M059J (cell line): ENCODE data around the gene HK1. TPM values are rescaled to one million over a fixed set of nuclear protein-coding genes. Genes with fewer than 3 reads are reported as not detected.
"Not testable (repeated sequence)": the region's sequence is repeated elsewhere in the genome, so short reads cannot be mapped to it uniquely, and the experiment has no call there.

ENCODE experiments used
- DNase-seq: peaks from one replicate; pipeline ENCODE4 v3.0.0-alpha.2; 2012; ENCODE audit warnings: low read depth
- total RNA-seq: library from RNA; depleted of rRNA; stranded (reverse); fragments of >200 nt; shearing (Covaris generic); gene quantifications from 2 replicates; pipeline ENCODE4 v1.2.3, GENCODE V29; 2014

HK1 gene
- total RNA-seq, 1 experiment from 2014 or later: 70.9 TPM

- DNase-seq: no peak
Observed at GRCh38 chr10:69254877-69255276, 23.4 kb upstream of the HK1 start.

- DNase-seq: no peak
Observed at GRCh38 chr10:69259547-69260243, 18.6 kb upstream of the HK1 start.

- no peak for DNase-seq
Observed at GRCh38 chr10:69261184-69261583, 17.1 kb upstream of the HK1 start.

GRCh38 chr10:69262292-69262751, 16.0 kb upstream of the HK1 start:
- no peak for DNase-seq

GRCh38 chr10:69265521-69265920, 12.8 kb upstream of the HK1 start:
- no peak for DNase-seq

- DNase-seq: no peak
Observed at GRCh38 chr10:69268761-69269416, 9.4 kb upstream of the HK1 start.

- DNase-seq: no peak
Observed at GRCh38 chr10:69269761-69270160, 8.5 kb upstream of the HK1 start.

- no peak for DNase-seq
Observed at GRCh38 chr10:69270990-69271389, 7.3 kb upstream of the HK1 start.

- peak; percentile 14 for DNase-seq
Observed at GRCh38 chr10:69272624-69273023, 5.7 kb upstream of the HK1 start.

- DNase-seq: no peak
Observed at GRCh38 chr10:69275444-69275843, 2.9 kb upstream of the HK1 start.

- DNase-seq: no peak
Observed at GRCh38 chr10:69276503-69276902, 1.8 kb upstream of the HK1 start.

- no peak for DNase-seq
Observed at GRCh38 chr10:69279110-69279509, 814 bp downstream of the HK1 start.

GRCh38 chr10:69281507-69282413, 3.5 kb downstream of the HK1 start:
- DNase-seq: no peak

- not testable (repeated sequence) for DNase-seq
Observed at GRCh38 chr10:69284402-69284801, 6.1 kb downstream of the HK1 start.

GRCh38 chr10:69285699-69286098, 7.4 kb downstream of the HK1 start:
- DNase-seq: no peak

- DNase-seq: no peak
Observed at GRCh38 chr10:69287181-69287580, 8.9 kb downstream of the HK1 start.

- no peak for DNase-seq
Observed at GRCh38 chr10:69290993-69291392, 12.7 kb downstream of the HK1 start.

GRCh38 chr10:69292459-69292858, 14.2 kb downstream of the HK1 start:
- DNase-seq: no peak

- no peak for DNase-seq
Observed at GRCh38 chr10:69295027-69295636, 16.8 kb downstream of the HK1 start.

- peak; percentile 48 for DNase-seq
Observed at GRCh38 chr10:69303632-69304051, 25.3 kb downstream of the HK1 start.

- no peak for DNase-seq
Observed at GRCh38 chr10:69306421-69306820, 28.1 kb downstream of the HK1 start.

- DNase-seq: no peak
Observed at GRCh38 chr10:69307434-69307833, 29.1 kb downstream of the HK1 start.
